Gastrocnemius medialis (tissue), 4 donors: Measurements from ENCODE around the gene TPTE.

Source experiments
- CTCF ChIP-seq, 5 experiments: fragments of 450-650 bp in 3 of 5; fragments of 200-600 bp in 2 of 5; sonication (generic) in 2 of 5; IDR thresholded peaks in 4 of 5; conservative IDR thresholded peaks in 1 of 5; 1 replicate in 4 of 5; 2 replicates in 1 of 5; pipeline ENCODE4 v1.5.1; 2016 to 2019; ENCODE audit warnings: antibody characterized with exemption in 5 of 5, mild to moderate bottlenecking in 3 of 5, moderate library complexity in 3 of 5
- POLR2A ChIP-seq, 2 donors: fragments of 450-650 bp; IDR thresholded peaks; one replicate each; pipeline ENCODE4 v1.6.1; 2017; ENCODE audit warnings: antibody characterized with exemption in 2 of 2, mild to moderate bottlenecking in 2 of 2, moderate library complexity in 2 of 2

- TF ChIP-seq POLR2A (IDR thresholded peaks at IDR 0.05) (no peak), CTCF (IDR thresholded peaks at IDR 0.05 in 4 of 5, conservative IDR thresholded peaks at IDR 0.05 in 1 of 5) (no peak)
Measured at GRCh38 chr21:10640446-10640845, 119.1 kb downstream of the TPTE start.
